PC-3 (cell line): ENCODE measurements around the gene PNMA8B. TPM values are rescaled to one million over a fixed set of nuclear protein-coding genes. Genes with fewer than 3 reads are reported as not detected.
"Not testable (repeated sequence)": the region's sequence is repeated elsewhere in the genome, so short reads cannot be mapped to it uniquely, and the experiment has no call there.

ENCODE experiments used
- ATAC-seq: fragments of 200-7000 bp; cut with Tn5 transposase; 2 replicates; pipeline ENCODE4 v1.9.1; 2020; ENCODE audit warnings: mild to moderate bottlenecking, moderate library complexity
- BruUV-seq: library from RNA; stranded (reverse); fragments of 400-500 nt; replicated peaks from 2 replicates; lab custom pipeline; 2021; lab: Mats Ljungman, UMichigan
- CTCF ChIA-PET: fragments of 300-600 bp; sonication (Branson Sonifier 250); formaldehyde crosslinking; loops from one replicate; lab custom pipeline; 2022; ENCODE audit warnings: antibody characterized with exemption; lab: Charles Lee
- POLR2A ChIA-PET: fragments of 300-600 bp; sonication (Branson Sonifier 250); formaldehyde crosslinking; loops from one replicate; lab custom pipeline; 2022; ENCODE audit warnings: antibody characterized with exemption; ENCODE audit not compliant: unreplicated experiment; lab: Charles Lee
- DNase-seq: peaks from one replicate; pipeline ENCODE4 v3.0.0-alpha.2; 2015
- H2AFZ ChIP-seq: fragments of 300-600 bp; sonication (generic); 2 replicates; pipeline ENCODE4 v1.6.0; 2016; ENCODE audit warnings: antibody characterized with exemption, low read length
- H3F3A ChIP-seq: fragments of 300-600 bp; sonication (generic); one replicate; pipeline ENCODE4 v1.6.0; 2017; ENCODE audit warnings: antibody characterized with exemption, low read length, control low read depth, mild to moderate bottlenecking; ENCODE audit not compliant: unreplicated experiment
- H3K27ac ChIP-seq: fragments of 300-600 bp; sonication (generic); 2 replicates; pipeline ENCODE4 v1.5.1; 2016; ENCODE audit warnings: mild to moderate bottlenecking, low read length
- H3K27me3 ChIP-seq: fragments of 300-600 bp; sonication (generic); 2 replicates; pipeline ENCODE4 v1.6.1; 2016; ENCODE audit warnings: low read length, mixed read lengths
- H3K36me3 ChIP-seq: fragments of 300-600 bp; sonication (generic); 2 replicates; pipeline ENCODE4 v1.6.1; 2016; ENCODE audit warnings: low read depth, mixed run types, low read length, mixed read lengths
- H3K4me1 ChIP-seq: fragments of 300-600 bp; sonication (generic); 2 replicates; pipeline ENCODE4 v1.5.1; 2016; ENCODE audit warnings: low read length; ENCODE audit not compliant: insufficient read depth
- H3K4me2 ChIP-seq: fragments of 300-600 bp; sonication (generic); 2 replicates; pipeline ENCODE4 v1.6.0; 2016; ENCODE audit warnings: low read length
- H3K4me3 ChIP-seq: fragments of 300-600 bp; sonication (generic); 2 replicates; pipeline ENCODE4 v1.5.1; 2016; ENCODE audit warnings: mild to moderate bottlenecking, low read length, mixed read lengths
- H3K79me2 ChIP-seq: fragments of 300-600 bp; sonication (generic); 2 replicates; pipeline ENCODE4 v1.6.1; 2017; ENCODE audit warnings: low read length, mixed read lengths
- H3K9ac ChIP-seq: fragments of 300-600 bp; sonication (generic); 2 replicates; pipeline ENCODE4 v1.6.0; 2016; ENCODE audit warnings: mild to moderate bottlenecking, low read length
- H3K9me2 ChIP-seq: fragments of 300-600 bp; sonication (generic); replicated peaks from 2 replicates; pipeline ENCODE4 v1.6.1; 2016; ENCODE audit warnings: mixed run types, low read length, mixed read lengths
- H3K9me3 ChIP-seq: fragments of 300-600 bp; sonication (generic); 2 replicates; pipeline ENCODE4 v1.6.1; 2016; ENCODE audit warnings: low read length, mixed read lengths
- H4K20me1 ChIP-seq: fragments of 300-600 bp; sonication (generic); 2 replicates; pipeline ENCODE4 v1.6.1; 2016; ENCODE audit warnings: low read length, mixed read lengths
- EZH2 ChIP-seq: fragments of 300-600 bp; sonication (generic); IDR thresholded peaks from one replicate; pipeline ENCODE4 v1.6.1; 2017; ENCODE audit warnings: antibody characterized with exemption, mild to moderate bottlenecking, low read length; ENCODE audit not compliant: unreplicated experiment
- EZH2phosphoT487 ChIP-seq: fragments of 300-600 bp; sonication (generic); IDR thresholded peaks from 2 replicates; pipeline ENCODE4 v1.6.1; 2018; ENCODE audit warnings: mild to moderate bottlenecking, antibody characterized with exemption, low read length, borderline replicate concordance
- intact Hi-C: fragments of 100-400 bp; cut with micrococcal nuclease; formaldehyde crosslinking; loops from 2 replicates; pipeline ENCODE4 v1.9.0; 2023
- total RNA-seq: library from RNA; depleted of rRNA; stranded (reverse); fragments of >200 nt; gene quantifications from 2 replicates; pipeline ENCODE4 v1.2.3, GENCODE V29; 2014
- TF ChIP-seq, protein P1 (sequence below): fragments of 300-600 bp; sonication (generic); conservative IDR thresholded peaks from 2 replicates; pipeline ENCODE4 v1.5.1; 2017; ENCODE audit warnings: antibody characterized with exemption, low read depth, mild to moderate bottlenecking, low read length

The PNMA8B gene
- total RNA-seq, 1 experiment from 2014 or later: not detected

DNA sequence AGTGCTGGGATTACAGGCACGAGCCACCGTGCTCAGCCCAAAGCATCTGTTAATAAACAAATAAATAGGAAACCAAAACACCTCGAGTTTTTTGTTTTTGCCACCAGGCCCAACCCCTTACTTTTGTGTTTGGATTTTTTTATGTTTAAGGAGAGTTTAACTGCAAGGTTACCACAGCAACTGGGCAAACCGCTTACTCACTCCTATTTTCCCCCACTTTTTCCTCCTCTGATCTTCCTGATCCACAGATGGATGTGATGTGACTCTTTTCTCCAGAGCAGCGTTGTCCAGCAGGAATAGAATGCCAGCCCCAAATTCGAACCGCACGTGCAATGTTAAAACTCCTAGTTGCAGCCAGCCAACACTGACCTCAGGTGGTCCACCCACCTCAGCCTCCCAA, 2.1 kb upstream of the PNMA8B start:
- DNase-seq: no peak
- H2AFZ ChIP-seq: no peak overlapping the region
- ATAC-seq: no peak
- no peak overlapping the region for H3K4me2 ChIP-seq
- no TSS peak for BruUV-seq
- no peaks in the 10 kb centered on the region for H3K4me1 ChIP-seq
- intact Hi-C loops: no loop called here
- H3K27ac ChIP-seq: no peak overlapping the region
- ChIA-PET CTCF (no interaction called here), POLR2A (no interaction called here)
- no peaks in the 10 kb centered on the region for H3K27me3 ChIP-seq
- no peaks in the 10 kb centered on the region for H3K36me3 ChIP-seq
- TF ChIP-seq EZH2phosphoT487 (no peak), EZH2 (no peak)
- TF ChIP-seq, protein P1, sequence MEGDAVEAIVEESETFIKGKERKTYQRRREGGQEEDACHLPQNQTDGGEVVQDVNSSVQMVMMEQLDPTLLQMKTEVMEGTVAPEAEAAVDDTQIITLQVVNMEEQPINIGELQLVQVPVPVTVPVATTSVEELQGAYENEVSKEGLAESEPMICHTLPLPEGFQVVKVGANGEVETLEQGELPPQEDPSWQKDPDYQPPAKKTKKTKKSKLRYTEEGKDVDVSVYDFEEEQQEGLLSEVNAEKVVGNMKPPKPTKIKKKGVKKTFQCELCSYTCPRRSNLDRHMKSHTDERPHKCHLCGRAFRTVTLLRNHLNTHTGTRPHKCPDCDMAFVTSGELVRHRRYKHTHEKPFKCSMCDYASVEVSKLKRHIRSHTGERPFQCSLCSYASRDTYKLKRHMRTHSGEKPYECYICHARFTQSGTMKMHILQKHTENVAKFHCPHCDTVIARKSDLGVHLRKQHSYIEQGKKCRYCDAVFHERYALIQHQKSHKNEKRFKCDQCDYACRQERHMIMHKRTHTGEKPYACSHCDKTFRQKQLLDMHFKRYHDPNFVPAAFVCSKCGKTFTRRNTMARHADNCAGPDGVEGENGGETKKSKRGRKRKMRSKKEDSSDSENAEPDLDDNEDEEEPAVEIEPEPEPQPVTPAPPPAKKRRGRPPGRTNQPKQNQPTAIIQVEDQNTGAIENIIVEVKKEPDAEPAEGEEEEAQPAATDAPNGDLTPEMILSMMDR: no peak
- H3K9me2 ChIP-seq: no peaks in the 10 kb centered on the region
- H3K9me3 ChIP-seq: no peaks in the 10 kb centered on the region
- H3K9ac ChIP-seq: no peak overlapping the region
- no peaks in the 10 kb centered on the region for H3F3A ChIP-seq
- no peaks in the 10 kb centered on the region for H4K20me1 ChIP-seq
- no peak overlapping the region for H3K4me3 ChIP-seq
- no peaks in the 10 kb centered on the region for H3K79me2 ChIP-seq

- H3K27ac ChIP-seq, DNase-seq, H3K27me3 ChIP-seq, BruUV-seq, POLR2A ChIA-PET, intact Hi-C loops, ATAC-seq, H3K4me3 ChIP-seq, H3K4me2 ChIP-seq, H3K4me1 ChIP-seq, H4K20me1 ChIP-seq, H3F3A ChIP-seq, H3K79me2 ChIP-seq, H2AFZ ChIP-seq, H3K36me3 ChIP-seq, CTCF ChIA-PET, H3K9me2 ChIP-seq, H3K9me3 ChIP-seq, H3K9ac ChIP-seq: not testable (repeated sequence)
Measured at GRCh38 chr19:46496886-46497285, 1.2 kb upstream of the PNMA8B start.

GRCh38 chr19:46496304-46496703, 637 bp upstream of the PNMA8B start:
- Histone ChIP-seq H3K4me2 (no peak overlapping the region), H3K9ac (no peak overlapping the region), H3K4me3 (no peak overlapping the region), H3K9me3 (no peaks in the 10 kb centered on the region), H2AFZ (no peak overlapping the region), H3K4me1 (no peaks in the 10 kb centered on the region), H3K27ac (no peak overlapping the region), H3K9me2 (no peaks in the 10 kb centered on the region), H3K27me3 (no peaks in the 10 kb centered on the region), H3F3A (no peaks in the 10 kb centered on the region), H4K20me1 (no peaks in the 10 kb centered on the region), H3K36me3 (no peaks in the 10 kb centered on the region), H3K79me2 (no peaks in the 10 kb centered on the region)
- ChIA-PET POLR2A (no interaction called here), CTCF (no interaction called here)
- DNase-seq: no peak
- TF ChIP-seq, protein P1: no peak
- TF ChIP-seq EZH2 (no peak), EZH2phosphoT487 (no peak)
- intact Hi-C loops: no loop called here
- no TSS peak for BruUV-seq
- ATAC-seq: no peak
